Epithelial cell of prostate (primary cell): ENCODE data around the gene FAM110C.
A peak's percentile ranks its signal among the peaks of the same experiment; 100 is the strongest.

Experiments used
- DNase-seq: peaks from one replicate; pipeline ENCODE4 v3.0.0-alpha.2; 2011; ENCODE audit warnings: low read depth, low spot score
- H3K27ac ChIP-seq: fragments of 450-650 bp; 2 replicates; pipeline ENCODE4 v1.5.1; 2017; ENCODE audit warnings: mild to moderate bottlenecking

FAM110C gene, protein sequence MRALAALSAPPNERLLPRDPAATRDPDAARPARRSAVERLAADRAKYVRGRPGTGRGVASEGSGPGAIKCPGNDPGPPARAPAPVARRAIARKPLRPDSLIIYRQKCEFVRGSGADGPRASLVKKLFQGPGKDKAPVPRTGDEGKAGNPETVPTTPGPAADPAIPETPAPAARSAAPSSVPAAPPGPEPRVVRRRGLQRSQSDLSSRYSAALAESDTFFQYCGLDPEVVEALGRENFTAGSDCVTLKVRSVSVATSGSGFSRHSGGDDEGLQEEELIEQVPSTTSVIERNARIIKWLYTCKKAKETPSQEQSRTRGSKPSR

DNA sequence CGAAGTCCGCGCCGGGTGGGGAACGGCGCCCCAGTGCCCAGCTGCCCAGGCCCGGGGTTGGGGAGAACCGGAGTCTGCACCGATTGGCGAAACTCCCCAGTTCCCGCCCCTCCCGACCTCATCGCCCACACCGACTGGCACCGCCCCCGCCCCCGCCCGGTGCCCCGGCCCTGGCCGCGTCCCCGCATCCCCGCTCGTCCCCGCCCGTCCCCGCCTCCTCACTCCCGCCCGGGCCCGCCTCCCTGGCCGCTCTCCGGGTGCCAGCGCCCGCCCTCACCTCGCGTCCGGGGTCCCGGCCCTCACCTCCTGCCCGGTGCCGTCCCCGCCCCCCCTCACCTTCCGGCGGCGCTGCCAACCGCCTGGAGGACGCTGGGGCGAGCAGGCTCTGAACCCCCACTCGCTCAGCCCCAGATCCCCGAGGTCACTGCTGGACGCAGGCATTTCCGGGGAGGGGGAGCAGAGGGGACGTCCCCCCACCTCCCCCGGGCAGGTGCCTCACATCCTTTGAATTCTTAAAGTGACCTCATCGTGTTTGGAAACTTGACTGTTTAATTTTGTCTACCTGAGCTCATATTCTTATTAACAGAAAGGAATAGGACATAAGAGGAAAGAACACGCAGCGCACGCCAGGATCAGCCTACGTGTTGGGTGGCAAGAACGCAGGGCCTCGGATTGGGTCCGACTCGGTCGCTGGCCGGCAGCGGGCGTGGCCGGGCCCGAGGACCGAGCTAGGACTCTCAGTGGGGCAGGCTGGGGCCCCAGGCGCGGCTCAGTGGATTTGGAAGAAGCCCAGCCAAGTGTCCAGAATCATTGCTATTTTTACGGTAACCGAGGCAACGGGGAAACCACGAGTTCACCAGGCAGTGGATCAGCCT is at the start of gene FAM110C:
FAM110C (minus strand) TSS at position 35 of the 875 bp plus-strand sequence. CDS start 120 bp downstream, outside the sequence.
- DNase-seq, result peak; percentile 60
- H3K27ac ChIP-seq, result peak within 1 kb of the TSS; percentile 97

DNA sequence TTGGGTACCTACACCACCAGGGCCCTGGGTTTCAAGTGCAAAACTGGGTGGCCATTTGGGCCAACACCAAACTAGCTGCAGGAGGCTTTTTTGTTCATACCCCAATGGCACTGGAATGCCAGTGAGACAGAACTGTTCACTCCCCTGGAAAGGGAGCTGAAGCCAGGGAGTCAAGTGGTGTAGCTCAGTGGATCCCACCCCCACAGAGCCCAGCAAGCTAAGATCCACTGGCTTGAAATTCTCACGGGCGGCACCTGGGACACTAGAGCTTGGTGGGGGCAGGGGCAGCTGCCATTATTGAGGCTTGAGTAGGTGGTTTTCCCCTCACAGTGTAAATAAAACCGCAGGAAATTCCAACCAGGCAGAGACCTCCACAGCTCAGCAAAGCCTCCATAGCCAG is 46.0 kb upstream of the FAM110C start:
- no peak overlapping the region for H3K27ac ChIP-seq
- no peak for DNase-seq

DNA sequence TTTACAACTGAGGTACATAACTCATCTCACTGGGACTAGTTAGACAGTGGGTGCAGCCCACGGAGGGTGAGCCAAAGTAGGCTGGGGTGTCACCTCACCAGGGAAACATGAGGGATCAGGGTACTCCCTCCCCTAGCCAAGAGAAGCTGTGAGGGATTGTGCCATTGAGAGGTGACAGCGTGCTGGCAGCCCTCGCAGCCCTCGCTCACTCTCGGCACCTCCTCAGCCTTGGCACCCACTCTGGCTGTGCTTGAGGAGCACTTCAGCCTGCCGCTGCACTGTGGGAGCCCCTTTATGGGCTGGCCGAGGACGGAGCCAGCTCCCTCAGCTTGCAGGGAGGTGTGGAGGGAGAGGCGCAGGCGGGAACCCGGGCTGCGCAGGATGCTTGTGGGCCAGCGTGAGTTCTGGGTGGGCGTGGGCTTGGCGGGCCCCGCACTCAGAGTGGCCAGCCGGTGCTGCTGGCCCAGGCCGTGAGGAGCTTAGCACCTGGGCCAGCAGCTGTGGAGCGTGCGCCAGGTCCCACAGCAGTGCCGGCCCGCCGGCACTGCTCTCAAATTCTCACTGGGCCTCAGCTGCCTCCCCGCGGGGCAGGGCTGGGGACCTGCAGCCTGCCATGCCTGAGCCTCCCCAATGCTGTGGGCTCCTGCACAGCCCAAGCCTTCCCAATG is 44.5 kb upstream of the FAM110C start:
- no peak overlapping the region for H3K27ac ChIP-seq
- no peak for DNase-seq

DNA sequence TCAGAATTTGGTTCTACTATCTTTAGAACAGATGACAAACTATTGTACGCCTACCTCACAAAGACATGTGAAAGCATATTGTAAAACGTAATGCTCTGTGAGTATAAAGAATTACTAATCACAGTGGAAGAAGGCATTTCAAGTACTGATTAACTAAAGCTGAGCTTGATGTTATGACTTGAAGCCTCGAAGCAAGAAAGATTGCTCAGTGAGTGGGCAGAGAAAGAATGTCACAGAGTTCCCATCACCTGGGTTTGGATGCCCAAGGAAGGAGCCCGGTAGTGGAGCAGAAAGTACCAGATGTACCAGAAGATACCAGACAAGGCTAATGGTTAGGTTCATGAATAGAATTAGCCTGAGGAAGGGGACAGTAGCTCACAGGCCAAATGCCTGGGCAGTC is 39.5 kb upstream of the FAM110C start:
- no peak overlapping the region for H3K27ac ChIP-seq
- DNase-seq, result no peak

DNA sequence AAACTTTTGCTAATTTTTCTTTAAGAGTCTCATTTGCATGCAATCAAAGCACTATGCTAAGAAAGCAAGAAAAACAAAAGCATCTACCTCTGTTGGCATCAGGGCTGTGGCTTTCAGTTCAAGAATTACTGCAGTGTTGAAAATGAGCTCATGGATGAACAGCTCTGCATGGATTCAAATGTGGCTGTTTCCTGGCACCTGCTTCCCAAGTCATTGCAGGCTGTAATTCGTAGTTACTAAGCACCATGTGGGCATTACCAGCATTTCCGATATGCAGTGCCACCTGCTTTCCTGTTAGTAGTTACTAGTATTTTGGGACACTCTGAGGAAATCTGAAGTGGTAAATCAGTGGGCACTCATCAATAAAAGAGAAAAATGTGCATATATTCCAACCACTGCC is 37.8 kb upstream of the FAM110C start:
- H3K27ac ChIP-seq, result no peak overlapping the region
- no peak for DNase-seq

DNA sequence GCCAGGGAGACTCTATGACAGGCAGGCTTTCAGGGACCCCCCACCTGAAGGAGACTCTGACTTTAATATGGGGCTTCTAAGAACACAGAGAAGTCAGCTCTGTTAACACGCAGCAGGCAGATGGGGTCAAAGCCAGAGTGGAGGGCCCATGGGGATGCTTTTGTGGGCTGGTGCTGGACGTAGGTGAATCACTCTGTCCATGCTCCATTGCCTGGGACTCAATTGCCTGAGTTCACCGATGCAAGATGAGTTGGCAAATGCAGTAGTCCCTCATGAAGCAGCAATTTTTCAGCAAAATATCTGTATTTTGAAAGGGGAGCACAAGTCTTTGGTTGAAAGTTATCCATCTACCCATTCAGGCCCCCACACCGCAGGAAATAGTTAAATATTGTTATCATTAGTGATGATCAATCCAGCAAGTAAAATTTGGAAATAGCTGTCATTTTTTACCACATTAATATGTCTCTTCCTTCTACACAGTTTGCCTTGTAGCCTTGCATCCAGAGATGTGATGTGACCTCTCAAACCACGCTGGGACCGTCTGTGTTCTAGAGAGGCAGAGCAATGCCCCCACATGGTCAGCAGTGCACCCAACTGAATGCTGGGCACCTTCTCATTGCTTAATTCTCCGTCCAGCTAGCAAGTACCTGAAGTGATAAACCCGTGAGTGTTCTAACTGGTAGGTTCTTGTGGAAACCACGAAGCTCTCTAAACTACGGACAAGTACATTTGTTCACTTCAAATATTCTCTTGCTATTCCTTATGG is 34.8 kb upstream of the FAM110C start:
- DNase-seq, result no peak
- no peak overlapping the region for H3K27ac ChIP-seq

DNA sequence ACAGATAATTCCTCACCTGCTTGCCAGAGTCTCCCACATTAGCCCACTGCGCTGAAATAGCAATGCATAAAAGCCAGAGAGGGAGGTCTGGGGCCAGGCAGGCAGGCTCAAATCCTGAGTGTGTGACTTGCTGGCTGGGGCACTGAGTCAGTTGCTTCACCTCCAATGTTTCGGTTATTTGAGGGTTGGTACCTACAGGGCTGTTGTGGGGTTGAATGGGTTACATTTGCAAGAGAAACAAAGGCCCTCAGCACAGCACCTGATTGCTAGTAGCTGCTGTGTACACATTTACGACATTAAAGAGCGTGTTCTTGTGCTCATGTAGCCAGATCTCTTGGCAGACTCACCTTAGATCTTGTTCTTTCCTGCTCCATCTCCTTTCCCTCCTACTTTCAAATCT is 34.1 kb upstream of the FAM110C start:
- no peak overlapping the region for H3K27ac ChIP-seq
- no peak for DNase-seq

DNA sequence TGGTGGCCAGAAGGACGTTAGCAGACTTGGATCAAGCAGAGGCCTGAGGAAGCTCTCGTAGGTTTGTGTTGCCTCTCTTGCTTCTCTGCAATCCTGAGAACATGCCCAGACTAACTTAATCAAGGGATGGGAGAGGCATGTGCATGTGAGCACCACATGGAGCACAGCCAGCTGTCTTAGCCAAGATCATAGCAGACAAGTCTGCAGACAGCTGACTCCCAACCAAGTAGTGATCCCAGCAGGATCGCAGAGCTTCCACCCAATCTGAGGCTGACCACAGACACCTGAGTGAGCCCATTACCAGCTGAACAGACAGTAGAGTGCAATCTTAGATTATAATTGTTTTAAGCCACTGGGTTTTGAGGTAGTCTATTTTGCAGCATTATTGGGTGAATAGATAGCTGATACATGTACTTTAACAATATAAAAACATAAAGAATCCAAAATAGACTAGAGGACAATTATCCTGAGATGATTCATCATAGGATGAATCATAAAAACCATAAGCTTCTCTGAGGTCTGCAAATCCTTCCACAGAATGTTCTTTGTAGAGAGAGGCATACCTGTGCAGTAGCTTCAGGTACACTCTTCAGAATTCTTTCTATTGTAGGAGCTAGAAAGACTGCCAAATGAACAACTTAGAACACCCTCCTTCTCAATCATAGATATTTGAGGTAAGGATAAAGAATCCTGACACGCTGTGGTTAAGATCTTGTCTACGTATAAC is 25.2 kb upstream of the FAM110C start:
- peak overlapping the region; percentile 97 for H3K27ac ChIP-seq
- DNase-seq, result peak; percentile 59

DNA sequence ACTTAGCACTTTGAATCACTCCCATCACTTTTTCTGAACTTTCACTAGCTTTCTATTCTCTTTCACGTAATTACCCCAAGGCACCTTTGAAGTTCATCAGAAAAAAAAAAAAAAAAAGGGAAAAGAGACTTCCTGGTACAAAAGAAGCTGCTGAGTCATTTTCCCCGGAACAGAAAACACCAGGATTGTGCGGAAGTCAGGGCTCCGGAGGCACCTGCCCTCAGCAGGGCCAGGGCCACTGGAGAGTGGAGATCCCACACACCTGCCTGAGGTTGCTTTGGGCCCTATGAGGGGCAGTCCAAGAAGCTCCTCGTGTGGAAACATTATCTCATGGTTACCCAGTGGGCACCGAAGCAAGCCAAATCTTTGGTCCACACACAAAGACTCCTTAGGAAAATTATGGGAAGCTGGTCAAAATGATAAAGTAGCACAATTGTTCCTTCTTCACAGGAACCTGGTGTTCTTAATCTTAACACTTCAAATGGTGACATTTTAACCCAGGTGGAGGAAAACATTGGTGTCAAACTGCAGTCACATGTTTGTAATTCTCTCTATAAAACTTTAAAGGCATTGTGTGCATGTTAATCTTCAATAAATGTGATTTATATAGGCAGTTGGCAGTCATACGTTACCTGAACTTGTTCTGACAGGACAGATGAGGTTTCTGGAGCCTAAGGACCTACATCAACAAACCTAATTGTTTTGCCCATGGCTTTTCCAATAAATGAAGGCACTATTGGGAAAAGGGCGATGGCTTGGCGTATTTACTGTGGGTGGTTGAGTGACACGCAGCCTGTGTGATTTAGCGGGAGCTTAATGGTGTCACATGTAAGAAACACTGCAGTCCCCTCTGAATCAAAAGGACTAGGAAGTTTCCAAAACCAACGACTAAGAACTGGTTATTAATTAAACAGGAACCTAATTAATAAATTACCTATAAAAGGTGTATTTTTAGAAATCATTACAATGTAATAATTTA is 23.4 kb upstream of the FAM110C start:
- no peak for DNase-seq
- peak overlapping the region; percentile 97 for H3K27ac ChIP-seq

DNA sequence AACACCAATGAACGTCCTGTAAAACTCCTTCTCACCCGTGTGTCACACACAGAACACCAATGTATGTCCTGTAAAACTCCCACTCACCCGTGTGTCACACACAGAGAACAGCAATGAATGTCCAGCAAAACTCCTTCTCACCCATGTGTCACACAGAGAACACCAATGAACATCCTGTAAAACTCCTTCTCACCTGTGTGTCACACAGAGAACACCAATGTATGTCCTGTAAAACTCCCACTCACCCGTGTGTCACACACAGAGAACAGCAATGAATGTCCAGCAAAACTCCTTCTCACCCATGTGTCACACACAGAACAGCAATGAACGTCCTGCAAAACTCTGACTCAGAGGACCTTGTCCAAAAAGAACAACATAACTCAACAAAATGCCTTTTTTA is 22.3 kb upstream of the FAM110C start:
- peak overlapping the region; percentile 97 for H3K27ac ChIP-seq
- DNase-seq, result peak; percentile 55

DNA sequence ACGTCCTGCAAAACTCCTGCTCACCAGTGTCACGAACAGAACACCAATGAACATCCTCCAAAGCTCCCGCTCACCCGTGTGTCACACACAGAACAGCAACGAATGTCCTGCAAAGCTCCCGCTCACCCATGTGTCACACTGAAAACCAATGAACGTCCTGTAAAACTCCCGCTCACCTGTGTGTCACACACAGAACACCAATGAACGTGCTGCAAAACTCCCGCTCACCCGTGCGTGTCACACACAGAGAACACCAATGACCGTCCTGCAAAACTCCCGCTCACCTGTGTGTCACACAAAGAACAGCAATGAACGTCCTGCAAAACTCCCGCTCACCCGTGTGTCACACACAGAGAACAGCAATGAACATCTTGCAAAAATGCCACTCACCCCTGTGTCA is 20.5 kb upstream of the FAM110C start:
- no peak for DNase-seq

DNA sequence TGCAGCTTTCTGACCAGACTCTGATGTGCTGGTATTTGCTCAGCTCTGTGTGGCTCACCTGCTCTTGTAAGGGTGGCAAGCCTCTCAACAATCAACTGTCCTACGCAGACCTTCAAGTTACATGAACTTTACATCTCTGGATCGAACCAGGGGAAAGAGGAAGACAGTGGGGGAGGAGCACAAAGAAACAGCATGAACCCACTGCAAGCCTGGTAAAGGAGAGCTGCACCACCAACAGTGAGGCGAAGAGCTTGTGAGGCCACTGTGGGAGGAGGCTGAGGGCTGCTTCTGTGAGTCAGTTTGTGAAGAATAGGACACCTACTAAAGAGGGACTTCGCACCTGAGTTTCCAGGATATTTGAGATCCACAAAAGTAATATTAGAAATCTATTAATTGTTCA is 18.8 kb upstream of the FAM110C start:
- DNase-seq, result no peak
- no peak overlapping the region for H3K27ac ChIP-seq

More for the DNA sequence above, 20.5 kb upstream of the FAM110C start:
- no peak overlapping the region for H3K27ac ChIP-seq

DNA sequence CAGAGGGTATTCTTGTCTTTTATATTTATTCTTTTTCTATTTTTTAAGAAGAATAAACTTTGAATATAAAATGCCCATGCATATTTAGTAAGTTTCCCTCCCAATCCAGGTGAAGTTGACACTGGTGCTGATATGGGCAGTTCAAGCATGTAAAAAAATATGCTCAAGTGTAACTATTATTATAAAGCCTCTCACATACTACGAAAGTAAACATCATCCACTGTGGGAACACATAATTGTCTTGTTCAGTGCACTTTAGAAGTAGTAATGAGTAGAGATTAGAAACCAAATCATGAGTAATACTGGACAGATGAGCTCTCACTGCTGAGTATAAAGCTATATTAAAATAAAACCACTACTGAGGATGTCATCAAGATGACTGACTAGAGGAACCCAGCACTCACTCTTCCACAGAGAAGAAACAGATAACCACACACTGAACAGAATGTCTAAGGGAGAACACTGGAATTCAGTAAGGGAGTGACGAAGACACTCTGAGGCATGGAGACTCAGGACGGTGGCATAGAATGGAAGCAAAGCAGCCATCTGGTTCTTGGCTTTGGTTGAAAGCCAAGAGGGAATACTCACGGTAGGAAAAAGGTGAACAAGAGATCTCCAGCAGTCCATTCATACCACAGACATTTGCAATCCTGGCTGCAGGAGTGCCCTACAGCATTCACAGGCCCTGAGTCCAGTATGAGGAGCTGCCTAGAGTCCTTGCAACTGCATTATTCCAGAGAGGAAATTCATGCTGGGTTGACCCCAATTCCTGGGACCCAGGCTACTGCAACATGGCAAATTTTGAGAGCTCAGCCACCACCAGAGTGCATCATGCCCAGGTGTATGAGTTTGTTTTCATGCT is 9.5 kb upstream of the FAM110C start:
- DNase-seq, result no peak
- peak overlapping the region; percentile 12 for H3K27ac ChIP-seq

DNA sequence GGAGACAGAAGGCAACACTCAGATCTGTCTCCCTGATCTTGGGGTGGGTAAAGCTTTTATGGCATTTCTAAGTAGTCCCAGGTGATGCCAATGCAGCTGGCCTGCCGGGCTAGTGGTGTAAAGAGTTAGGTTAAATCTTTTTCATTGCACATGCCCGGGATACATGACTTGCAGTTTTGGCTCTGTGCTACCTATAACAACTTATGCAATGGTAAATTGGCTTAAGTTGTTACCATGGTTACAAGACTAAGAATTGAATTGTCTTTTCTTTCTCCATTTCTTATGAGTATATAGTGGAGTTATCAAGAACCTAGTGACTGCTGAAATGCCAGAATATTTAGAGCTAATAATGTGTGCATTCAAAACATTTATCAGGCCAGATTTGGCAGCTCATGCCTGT is 5.3 kb upstream of the FAM110C start:
- no peak for DNase-seq
- no peak overlapping the region for H3K27ac ChIP-seq

DNA sequence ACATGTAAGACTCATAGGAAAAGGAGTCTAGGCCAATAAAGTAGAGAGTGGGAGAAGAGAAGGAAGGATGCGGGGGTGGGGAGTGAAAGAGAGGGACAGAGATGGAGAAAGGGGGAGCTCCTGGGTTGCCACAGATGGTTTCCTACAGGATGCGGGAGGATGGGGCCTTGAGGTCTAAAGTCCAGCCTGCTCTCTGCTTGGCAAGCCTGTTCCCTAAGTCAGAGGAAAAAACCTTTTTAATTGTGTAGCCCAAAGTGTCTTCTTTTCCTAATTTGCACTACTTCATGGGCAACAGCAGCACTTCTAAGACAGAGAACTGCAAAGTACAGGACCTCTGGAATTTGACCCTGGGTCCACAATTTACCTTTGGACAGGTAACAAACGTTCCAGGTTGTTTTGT is 1.4 kb upstream of the FAM110C start:
- H3K27ac ChIP-seq, result peak overlapping the region; percentile 97
- DNase-seq, result no peak

DNA sequence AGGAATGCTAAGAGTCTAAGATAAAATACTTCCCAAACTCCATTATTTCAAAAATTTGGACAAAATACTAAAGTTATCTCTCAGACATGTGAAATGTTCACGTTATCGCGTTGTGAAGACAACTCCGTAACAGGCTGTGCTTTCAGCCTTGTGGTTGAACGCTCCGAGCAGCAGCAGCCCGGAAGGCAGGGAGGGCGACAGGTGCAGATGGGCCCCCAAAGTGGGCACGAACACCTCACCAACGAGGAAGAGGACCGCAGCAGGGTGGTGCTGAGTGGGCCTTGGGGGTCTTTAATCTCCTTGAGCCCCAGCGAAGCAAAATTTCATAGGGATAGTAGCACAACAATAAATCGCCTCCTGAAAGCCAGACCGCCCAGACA is 1.0 kb upstream of the FAM110C start:
- DNase-seq, result no peak
- peak overlapping the region; percentile 97 for H3K27ac ChIP-seq

DNA sequence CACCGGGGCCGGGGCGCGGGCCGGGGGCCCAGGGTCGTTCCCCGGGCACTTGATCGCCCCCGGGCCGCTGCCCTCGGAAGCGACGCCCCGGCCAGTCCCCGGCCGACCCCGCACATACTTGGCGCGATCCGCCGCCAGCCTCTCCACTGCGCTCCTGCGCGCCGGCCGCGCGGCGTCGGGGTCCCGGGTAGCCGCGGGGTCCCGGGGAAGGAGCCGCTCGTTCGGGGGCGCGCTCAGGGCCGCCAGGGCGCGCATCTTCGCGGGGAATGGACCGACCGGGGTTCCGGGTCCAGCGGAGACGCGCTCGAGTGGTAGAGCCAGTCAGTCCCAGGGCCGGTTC is 204 bp downstream of the FAM110C start:
- no peak for DNase-seq
- peak overlapping the region; percentile 97 for H3K27ac ChIP-seq
